ENCODE measurements around the gene DNAI1.

DNA sequence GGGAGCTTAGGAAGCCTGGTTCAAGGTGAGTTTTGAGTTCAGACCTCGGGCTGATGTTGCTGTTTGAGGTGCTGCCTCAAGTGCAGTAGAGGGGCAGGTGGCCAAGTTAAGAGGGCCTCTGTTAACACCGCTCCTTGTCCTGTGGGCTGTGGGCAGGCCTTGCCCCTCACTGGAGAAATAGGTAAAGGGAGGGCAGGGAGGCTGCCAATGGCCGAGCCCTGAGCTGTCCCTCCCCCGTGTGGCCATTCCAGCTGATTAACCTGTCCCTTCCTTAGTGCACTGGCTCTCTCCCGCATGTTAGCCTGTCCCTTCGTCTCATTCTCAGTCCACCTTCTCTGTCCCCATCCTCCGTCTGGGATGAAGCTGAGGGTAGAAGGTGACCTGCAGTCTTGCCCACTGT is 109.5 kb downstream of the DNAI1 start:
- no peak for TF ChIP-seq TAF1 (IDR thresholded peaks at IDR 0.05; ENCODE audit: borderline replicate concordance, insufficient read depth, low read length)
- no peak for TF ChIP-seq REST (IDR thresholded peaks at IDR 0.05; ENCODE audit: insufficient read depth in 1 of 2, low read depth in 2 of 2, low read length in 2 of 2)

Data from PFSK-1 (cell line).